HepG2 (cell line): ENCODE data around the gene WWP2. TPM values are rescaled to one million over a fixed set of nuclear protein-coding genes. Genes with fewer than 3 reads are reported as not detected.

Experiments used
- ATAC-seq: fragments of 200-7000 bp; cut with Tn5 transposase; 3 replicates; pipeline ENCODE4 v1.9.1; 2020; ENCODE audit warnings: mild to moderate bottlenecking, moderate library complexity
- BruUV-seq: library from RNA; stranded (reverse); fragments of 400-500 nt; replicated peaks from 2 replicates; lab custom pipeline; 2021; lab: Mats Ljungman, UMichigan
- CTCF ChIA-PET: fragments of 300-600 bp; formaldehyde crosslinking; extraction: SDS; loops from one replicate; lab custom pipeline; 2021; ENCODE audit warnings: low total read pairs, inconsistent platforms, low intra/inter-chr PET ratio; lab: Yijun Ruan, JAX
- POLR2A ChIA-PET: fragments of 350-600 bp; sonication (Branson Sonifier 250); formaldehyde crosslinking; loops from one replicate; lab custom pipeline; 2020; ENCODE audit warnings: antibody characterized with exemption, inconsistent platforms; lab: Yijun Ruan, JAX
- DNase-seq: peaks from one replicate; pipeline ENCODE4 v3.0.0-alpha.2; 2015; ENCODE audit warnings: low spot score
- FAIRE-seq: peaks from 3 replicates; lab custom pipeline; 2011; peaks lifted over from hg19 to GRCh38; lab: Jason Lieb, UNC
- H2AFZ ChIP-seq: one replicate; pipeline ENCODE4 v1.6.1; 2011; ENCODE audit warnings: low read length, inconsistent platforms
- H3K27ac ChIP-seq: fragments of 300-600 bp; 3 replicates; pipeline ENCODE4 v1.8.0; 2011; ENCODE audit warnings: mixed run types, mild to moderate bottlenecking, mixed read lengths, low read length, inconsistent platforms; ENCODE audit not compliant: insufficient read depth; ENCODE audit errors: extremely low read length
- H3K27me3 ChIP-seq, 2 experiments: fragments of 200-600 bp in 1 of 2; 2 replicates in 1 of 2; 3 replicates in 1 of 2; pipeline versions ENCODE4 v1.6.0 to v1.8.0; 2011; ENCODE audit warnings: low read length in 2 of 2, mild to moderate bottlenecking in 2 of 2, moderate library complexity in 2 of 2, inconsistent platforms in 1 of 2; ENCODE audit not compliant: insufficient read depth in 2 of 2, control insufficient read depth in 1 of 2
- H3K36me3 ChIP-seq, 2 experiments: fragments of 200-600 bp in 1 of 2; replicated peaks in 1 of 2; 2 replicates in 1 of 2; 3 replicates in 1 of 2; pipeline versions ENCODE4 v1.5.1 to v1.8.0; 2011; ENCODE audit warnings: low read length in 2 of 2, inconsistent platforms in 1 of 2; ENCODE audit not compliant: insufficient read depth in 2 of 2, control insufficient read depth in 1 of 2
- H3K4me1 ChIP-seq: 2 replicates; pipeline ENCODE4 v1.5.1; 2012; ENCODE audit warnings: low read length, inconsistent platforms; ENCODE audit not compliant: insufficient read depth
- H3K4me2 ChIP-seq: 2 replicates; pipeline ENCODE4 v1.6.0; 2011; ENCODE audit warnings: low read depth, low read length, inconsistent platforms
- H3K4me3 ChIP-seq, 3 experiments: fragments of 200-600 bp in 1 of 3; sonication (generic), shearing (Covaris generic) in 1 of 3; replicated peaks in 1 of 3; 2 replicates each; pipeline ENCODE4 v1.5.1; 2011 to 2016; ENCODE audit warnings: low read length in 3 of 3, inconsistent platforms in 2 of 3, low read depth in 2 of 3, mild to moderate bottlenecking in 2 of 3, control low read depth in 1 of 3, mixed read lengths in 1 of 3; ENCODE audit not compliant: insufficient read depth in 1 of 3
- H3K79me2 ChIP-seq: one replicate; pipeline ENCODE4 v1.6.1; 2011; ENCODE audit warnings: low read length, inconsistent platforms; ENCODE audit not compliant: insufficient read depth
- H3K9ac ChIP-seq: 2 replicates; pipeline ENCODE4 v1.6.0; 2011; ENCODE audit warnings: mild to moderate bottlenecking, low read depth, low read length, inconsistent platforms; ENCODE audit not compliant: insufficient read depth
- H3K9me3 ChIP-seq: 2 replicates; pipeline ENCODE4 v1.5.1; 2012; ENCODE audit warnings: mild to moderate bottlenecking, low read length
- H4K20me1 ChIP-seq: 2 replicates; pipeline ENCODE4 v1.6.0; 2011; ENCODE audit warnings: inconsistent platforms, mild to moderate bottlenecking, low read length, moderate library complexity; ENCODE audit not compliant: insufficient read depth
- ELF3 ChIP-seq: IDR thresholded peaks from 2 replicates; pipeline ENCODE4 v1.6.1; 2016; ENCODE audit warnings: missing genetic modification reagents, missing compliant biosample characterization
- GLI4 ChIP-seq: sonication (generic); formaldehyde crosslinking; IDR thresholded peaks from 2 replicates; pipeline ENCODE4 v1.5.1; 2020; ENCODE audit warnings: missing genetic modification reagents, mild to moderate bottlenecking, moderate library complexity, borderline replicate concordance
- IKZF4 ChIP-seq: sonication (generic); formaldehyde crosslinking; IDR thresholded peaks from 2 replicates; pipeline ENCODE4 v1.5.1; 2020; ENCODE audit warnings: borderline replicate concordance, mild to moderate bottlenecking, low read depth, missing genetic modification reagents; ENCODE audit errors: not compliant biosample characterization
- KMT2B ChIP-seq: IDR thresholded peaks from 2 replicates; pipeline ENCODE4 v1.6.1; 2016; ENCODE audit warnings: missing genetic modification reagents, missing compliant biosample characterization
- REST ChIP-seq, 2 experiments: IDR thresholded peaks; 2 replicates each; pipeline ENCODE4 v1.6.1; 2011 to 2012; ENCODE audit warnings: low read length in 2 of 2, borderline replicate concordance in 1 of 2, low read depth in 1 of 2, mild to moderate bottlenecking in 1 of 2, moderate library complexity in 1 of 2
- ZGPAT ChIP-seq: IDR thresholded peaks from 2 replicates; pipeline ENCODE4 v1.6.1; 2016; ENCODE audit warnings: mild to moderate bottlenecking
- ZNF124 ChIP-seq: sonication (generic); formaldehyde crosslinking; IDR thresholded peaks from 2 replicates; pipeline ENCODE4 v1.4.0; 2020; ENCODE audit warnings: missing genetic modification reagents
- ZNF33B ChIP-seq: sonication (generic); formaldehyde crosslinking; IDR thresholded peaks from 2 replicates; pipeline ENCODE4 v1.5.1; 2020; ENCODE audit warnings: mild to moderate bottlenecking, missing genetic modification reagents
- ZNF572 ChIP-seq: sonication (generic); formaldehyde crosslinking; IDR thresholded peaks from 2 replicates; pipeline ENCODE4 v1.5.1; 2020; ENCODE audit warnings: mild to moderate bottlenecking, missing genetic modification reagents
- WGBS: methylation state at CpG from one replicate; pipeline ENCODE4 v1.1.6; 2017; ENCODE audit warnings: low lambda C conversion rate; 5-methylcytosine and 5-hydroxymethylcytosine counted together
- in situ Hi-C: cut with HindIII; loops from 2 replicates; pipeline ENCODE4 v1.10.0; 2017; ENCODE audit warnings: low pct_unique_long_range_greater_than_20kb; ENCODE audit not compliant: extremely low pct_ligation_motif_present
- intact Hi-C: fragments of 100-400 bp; cut with micrococcal nuclease; formaldehyde crosslinking; loops from one replicate; pipeline ENCODE4 v1.10.0; 2022; ENCODE audit not compliant: unreplicated experiment
- polyA plus RNA-seq, 8 experiments: library from polyadenylated mRNA; depleted of rRNA in 3 of 8; stranded (reverse) in 7 of 8; unstranded in 1 of 8; fragments of >200 nt; fragmentation: Illumina TruSeq in 4 of 8; extraction: Trizol in 4 of 8; gene quantifications; 2 replicates each; pipeline versions ENCODE4 v1.2.1 to v1.2.3, GENCODE V29; 2011 to 2016; ENCODE audit warnings: low read depth in 4 of 8, missing spikeins in 1 of 8, mixed read lengths in 1 of 8; ENCODE audit not compliant: insufficient read depth in 1 of 8
- total RNA-seq, 5 experiments: library from RNA; depleted of rRNA; stranded (reverse); fragments of >200 nt; fragmentation: Illumina TruSeq; extraction: Trizol; gene quantifications; 2 replicates each; pipeline ENCODE4 v1.2.3, GENCODE V29; 2016; ENCODE audit warnings: low read depth in 1 of 5
- TF ChIP-seq, protein P1 (sequence below): sonication (generic); formaldehyde crosslinking; conservative IDR thresholded peaks from 2 replicates; pipeline ENCODE4 v1.8.0; 2022; ENCODE audit warnings: mild to moderate bottlenecking, moderate library complexity, missing genetic modification reagents
- TF ChIP-seq, protein P2 (sequence below): sonication (generic); formaldehyde crosslinking; IDR thresholded peaks from 2 replicates; pipeline ENCODE4 v1.4.0; 2020; ENCODE audit warnings: mild to moderate bottlenecking, low read depth, missing genetic modification reagents

The WWP2 gene
- total and polyA plus RNA-seq, 2 of the 13 experiments (the other 11 are each of a cell fraction or from before 2014, with no cell fraction given) = 11.4 to 28.2 TPM

GRCh38 chr16:69821844-69822173, 59.7 kb downstream of the WWP2 start (continued):
- no peak for TF ChIP-seq GLI4 (CRISPR knock-in tag)
- TF ChIP-seq IKZF4 (CRISPR knock-in tag) = peak; percentile 47
- TF ChIP-seq ZNF572 (CRISPR knock-in tag) = no peak

GRCh38 chr16:69822174-69822935, 60.2 kb downstream of the WWP2 start:
- peak overlapping the region in 2 of 3 experiments; percentile 19 to 57; a peak in 3 of 6 replicates for H3K4me3 ChIP-seq
- no peaks in the 10 kb centered on the region for H3K79me2 ChIP-seq
- H3K27ac ChIP-seq = peak overlapping the region; percentile 82
- H2AFZ ChIP-seq = no peak overlapping the region
- peak overlapping the region; percentile 60 for H3K9ac ChIP-seq
- 29% methylated on average over 11 of the region's 11 CpGs for WGBS
- H3K4me2 ChIP-seq = peak overlapping the region; percentile 82
- H3K9me3 ChIP-seq = no peaks in the 10 kb centered on the region
- H3K27me3 ChIP-seq = no peaks in the 10 kb centered on the region
- FAIRE-seq (peak; percentile 99), DNase-seq (peak; percentile 94), ATAC-seq (peak; percentile 88)
- in situ Hi-C loops = no loop called here
- H3K36me3 ChIP-seq = 0 out of 5 replicates have a peak, but pooled peaks cover 2 to 3% of the 10 kb centered on the region in 2 experiments
- intact Hi-C loops = loop anchor here (1.0 to 5.0 kb wide), 2 partner anchors 8 to 35 kb away; no protein-coding TSS in a partner anchor
- POLR2A ChIA-PET = interaction anchor here (0.6 to 3.7 kb wide), 7 partner anchors 9 to 67 kb away, joined by 3 to 23 read pairs (median 6); partner anchors contain the start of gene NOB1
- BruUV-seq = no TSS peak
- H4K20me1 ChIP-seq = no peaks in the 10 kb centered on the region
- CTCF ChIA-PET = no interaction called here
- H3K4me1 ChIP-seq = peaks cover 85% of the 10 kb centered on the region
- TF ChIP-seq ZGPAT = peak; percentile 88
- 0 out of 2 replicates have a peak, but pooled peaks have one; percentile 49 for TF ChIP-seq ZNF124 (CRISPR knock-in tag)
- peak in 1 of 2 experiments; percentile 55; a peak in 2 of 4 replicates for TF ChIP-seq REST (IDR thresholded peaks at IDR 0.05; ENCODE audit: borderline replicate concordance in 1 of 2, low read depth in 1 of 2, low read length in 2 of 2)
- TF ChIP-seq, protein P1, sequence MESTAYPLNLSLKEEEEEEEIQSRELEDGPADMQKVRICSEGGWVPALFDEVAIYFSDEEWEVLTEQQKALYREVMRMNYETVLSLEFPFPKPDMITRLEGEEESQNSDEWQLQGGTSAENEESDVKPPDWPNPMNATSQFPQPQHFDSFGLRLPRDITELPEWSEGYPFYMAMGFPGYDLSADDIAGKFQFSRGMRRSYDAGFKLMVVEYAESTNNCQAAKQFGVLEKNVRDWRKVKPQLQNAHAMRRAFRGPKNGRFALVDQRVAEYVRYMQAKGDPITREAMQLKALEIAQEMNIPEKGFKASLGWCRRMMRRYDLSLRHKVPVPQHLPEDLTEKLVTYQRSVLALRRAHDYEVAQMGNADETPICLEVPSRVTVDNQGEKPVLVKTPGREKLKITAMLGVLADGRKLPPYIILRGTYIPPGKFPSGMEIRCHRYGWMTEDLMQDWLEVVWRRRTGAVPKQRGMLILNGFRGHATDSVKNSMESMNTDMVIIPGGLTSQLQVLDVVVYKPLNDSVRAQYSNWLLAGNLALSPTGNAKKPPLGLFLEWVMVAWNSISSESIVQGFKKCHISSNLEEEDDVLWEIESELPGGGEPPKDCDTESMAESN (CRISPR knock-in tag) = peak; percentile 70; the same call in 1 of the 2 replicates
- TF ChIP-seq KMT2B (CRISPR knock-in tag) = no peak; the same call in 1 of the 2 replicates
- TF ChIP-seq ELF3 (CRISPR knock-in tag) = peak; percentile 89
- TF ChIP-seq ZNF33B (CRISPR knock-in tag) = 0 out of 2 replicates have a peak, but pooled peaks have one; percentile 27
- TF ChIP-seq, protein P2, sequence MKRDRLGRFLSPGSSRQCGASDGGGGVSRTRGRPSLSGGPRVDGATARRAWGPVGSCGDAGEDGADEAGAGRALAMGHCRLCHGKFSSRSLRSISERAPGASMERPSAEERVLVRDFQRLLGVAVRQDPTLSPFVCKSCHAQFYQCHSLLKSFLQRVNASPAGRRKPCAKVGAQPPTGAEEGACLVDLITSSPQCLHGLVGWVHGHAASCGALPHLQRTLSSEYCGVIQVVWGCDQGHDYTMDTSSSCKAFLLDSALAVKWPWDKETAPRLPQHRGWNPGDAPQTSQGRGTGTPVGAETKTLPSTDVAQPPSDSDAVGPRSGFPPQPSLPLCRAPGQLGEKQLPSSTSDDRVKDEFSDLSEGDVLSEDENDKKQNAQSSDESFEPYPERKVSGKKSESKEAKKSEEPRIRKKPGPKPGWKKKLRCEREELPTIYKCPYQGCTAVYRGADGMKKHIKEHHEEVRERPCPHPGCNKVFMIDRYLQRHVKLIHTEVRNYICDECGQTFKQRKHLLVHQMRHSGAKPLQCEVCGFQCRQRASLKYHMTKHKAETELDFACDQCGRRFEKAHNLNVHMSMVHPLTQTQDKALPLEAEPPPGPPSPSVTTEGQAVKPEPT (CRISPR knock-in tag) = no peak
